Activated CD4-positive, CD25-positive, alpha-beta regulatory T cell treated with anti-CD3 and anti-CD28 coated beads, Interleukin-2, amount 50 U/mL, for 16 hours (primary cell): ENCODE data around the gene LDLRAP1.

ENCODE experiments used
- DNase-seq: peaks from one replicate; pipeline ENCODE4 v3.0.0-alpha.2; 2020; ENCODE audit warnings: low read depth, low spot score

LDLRAP1 gene

DNA sequence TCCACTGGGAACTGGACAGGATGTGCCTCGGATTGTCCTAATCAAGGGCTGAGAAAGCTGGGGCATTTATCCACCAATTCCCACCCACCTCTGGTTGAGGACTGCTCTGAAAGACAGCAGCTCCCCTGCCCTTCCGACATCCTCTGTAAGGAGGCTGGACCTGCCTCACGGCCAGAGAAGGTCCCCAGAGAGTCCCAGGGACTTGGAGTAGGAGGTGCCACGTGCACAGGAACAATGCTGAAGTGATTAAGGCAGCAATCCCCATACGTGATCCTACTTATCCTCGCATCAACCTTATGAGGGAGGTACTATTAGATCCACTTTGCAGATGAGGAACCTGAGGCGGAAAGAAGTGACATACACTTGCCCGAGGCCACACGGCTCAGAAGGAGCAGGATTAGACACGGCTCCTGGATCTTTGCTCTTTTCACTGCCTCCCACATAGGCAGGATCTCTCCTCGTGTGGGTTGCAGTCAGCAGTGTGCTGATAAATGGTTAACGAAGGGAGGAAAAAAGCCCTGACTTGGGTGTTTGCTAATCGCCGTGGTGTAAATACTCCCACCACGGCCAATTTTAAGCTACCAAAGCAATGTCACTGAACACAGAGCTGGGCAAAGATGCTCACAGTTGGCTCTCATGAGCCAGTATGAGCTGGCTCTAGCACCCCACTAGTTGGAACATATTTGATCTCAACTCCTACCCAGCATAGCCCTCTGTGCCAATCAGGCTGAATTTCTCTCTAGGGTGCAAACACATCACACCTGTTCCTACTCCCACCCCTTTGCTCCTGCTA, 18.6 kb upstream of the LDLRAP1 start:
- no peak for DNase-seq

DNA sequence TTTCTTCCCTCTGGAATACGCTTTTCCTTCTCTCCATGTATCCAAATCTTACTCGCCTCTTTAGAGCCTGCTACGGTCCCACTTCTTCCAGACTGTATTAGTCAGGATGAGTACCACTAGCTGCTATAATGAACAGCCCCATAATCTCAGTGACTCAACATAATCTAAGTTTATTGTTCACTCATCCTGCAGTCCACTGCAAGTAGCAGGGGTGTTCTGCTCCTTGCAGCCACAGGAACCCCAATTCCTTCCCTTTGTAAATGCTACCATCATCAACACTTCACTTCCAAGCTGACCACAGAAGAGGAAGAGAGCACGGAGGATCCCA, 18.1 kb upstream of the LDLRAP1 start:
- DNase-seq, result no peak

GRCh38 chr1:25526753-25527152, 16.7 kb upstream of the LDLRAP1 start:
- DNase-seq, result no peak

DNA sequence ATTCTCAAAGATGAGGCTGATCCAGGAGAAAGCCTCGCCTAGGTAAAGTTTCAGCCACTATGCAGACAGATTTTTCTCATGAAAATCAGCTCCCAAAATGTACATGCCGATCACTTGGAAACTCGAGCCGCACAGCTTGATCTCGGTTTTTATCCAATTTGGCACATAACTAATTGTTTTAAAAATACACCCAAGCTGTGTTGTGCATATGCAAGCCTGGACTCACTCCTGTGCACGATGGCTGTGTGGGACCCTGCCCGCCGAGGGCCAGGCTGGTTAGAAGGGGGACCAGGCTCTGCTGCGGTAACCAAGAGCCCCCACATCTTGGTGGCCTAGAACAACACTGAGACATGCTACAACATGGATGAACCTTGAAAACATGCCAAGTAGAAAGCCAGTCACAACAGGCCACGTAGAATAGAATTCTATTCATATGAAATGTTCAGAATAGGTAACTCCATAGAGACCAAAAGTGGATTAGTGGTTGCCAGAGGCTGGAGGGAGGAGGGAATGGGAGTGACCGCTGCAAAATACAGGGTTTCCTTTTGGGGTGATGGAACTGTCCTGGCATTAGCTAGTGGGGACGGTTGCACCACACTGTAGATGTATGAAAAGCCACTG, 16.1 kb upstream of the LDLRAP1 start:
- DNase-seq, result no peak

- DNase-seq, result no peak
Observed at GRCh38 chr1:25527946-25528595, 15.3 kb upstream of the LDLRAP1 start.

- DNase-seq, result no peak
Observed at GRCh38 chr1:25528881-25529517, 14.4 kb upstream of the LDLRAP1 start.

GRCh38 chr1:25529518-25530185, 13.8 kb upstream of the LDLRAP1 start:
- DNase-seq, result no peak

DNA sequence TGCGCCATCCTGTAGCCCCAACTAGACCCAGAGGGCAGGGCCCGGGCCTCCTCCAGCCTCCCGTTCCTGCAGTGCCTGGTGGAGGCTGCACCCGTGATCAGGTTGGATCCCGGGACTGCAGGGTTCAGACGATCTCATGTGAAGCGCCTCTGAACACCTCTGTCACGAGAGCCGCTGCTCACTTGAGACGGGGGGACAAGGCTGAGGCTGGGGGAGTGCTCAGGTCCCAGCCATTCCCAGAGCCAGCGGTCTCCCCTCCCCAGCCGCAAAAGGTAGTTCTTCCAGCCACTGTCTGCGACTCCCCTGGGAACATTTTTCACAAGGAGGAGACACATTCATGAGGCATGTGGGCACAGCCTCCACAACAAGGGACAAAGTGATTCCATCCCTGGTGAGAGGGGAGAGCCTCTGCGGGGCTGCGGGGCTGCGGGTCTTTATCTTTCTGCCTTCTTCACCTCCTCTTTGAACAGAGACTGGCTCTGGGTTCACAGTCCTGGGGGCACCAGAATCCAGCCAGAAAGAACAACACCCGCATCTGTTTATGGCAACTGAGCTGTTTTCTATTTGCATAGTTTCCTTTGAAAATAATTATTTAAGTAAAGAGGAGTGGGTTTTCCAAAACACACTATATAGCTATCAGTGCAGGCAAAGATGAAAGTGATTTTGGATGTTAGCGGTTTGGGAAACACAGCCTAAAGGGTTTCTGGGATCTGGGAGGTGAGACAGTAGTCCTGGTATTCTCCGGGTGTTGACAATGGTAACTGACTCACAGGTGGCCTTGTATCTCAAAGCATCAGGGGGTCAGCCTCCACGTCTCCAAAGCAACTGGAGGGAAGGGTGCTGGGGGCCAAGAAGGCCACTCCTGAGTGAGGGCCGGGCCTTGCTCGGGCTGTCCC, 13.0 kb upstream of the LDLRAP1 start:
- DNase-seq, result no peak

DNA sequence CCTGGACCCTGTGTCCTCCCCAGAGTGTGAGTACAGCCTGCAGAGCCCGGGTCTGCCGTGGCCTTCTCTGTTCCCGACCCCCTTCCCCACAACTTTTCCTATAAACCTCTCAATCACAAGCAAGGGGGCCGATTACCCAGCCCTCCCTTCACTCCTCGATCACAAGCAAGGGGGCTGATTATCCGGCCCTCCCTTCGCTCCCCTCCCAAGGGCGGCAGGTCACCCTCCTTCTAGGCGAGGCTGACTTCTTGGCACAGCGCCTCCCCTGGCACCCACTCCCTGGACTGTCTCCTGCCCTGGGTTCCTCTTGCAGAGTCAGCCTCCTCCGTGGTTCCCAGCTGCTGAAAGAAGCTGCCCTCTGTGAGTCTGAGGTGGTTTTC, 12.3 kb upstream of the LDLRAP1 start:
- DNase-seq, result no peak

- no peak for DNase-seq
Observed at GRCh38 chr1:25532970-25533369, 10.4 kb upstream of the LDLRAP1 start.

- no peak for DNase-seq
Observed at GRCh38 chr1:25533775-25534409, 9.5 kb upstream of the LDLRAP1 start.

DNA sequence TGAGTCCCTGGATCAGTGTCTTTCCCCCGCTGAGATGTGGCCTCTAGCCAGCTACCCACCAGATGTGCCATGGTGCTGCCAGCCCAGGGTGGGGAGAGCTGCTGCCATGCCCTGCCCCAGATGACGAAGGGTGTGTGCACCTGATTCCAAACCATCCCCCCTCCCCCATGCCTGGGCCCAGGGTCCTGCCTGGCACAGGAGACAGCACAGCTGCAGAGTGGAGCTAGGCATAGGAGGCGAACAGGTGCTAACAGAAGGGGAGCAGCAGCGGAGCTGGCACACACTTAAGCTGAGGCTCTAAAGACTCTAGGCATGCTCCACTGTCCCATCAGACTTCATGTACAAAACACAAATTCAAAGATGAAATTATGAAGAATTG, 9.0 kb upstream of the LDLRAP1 start:
- DNase-seq, result no peak

- no peak for DNase-seq
Observed at GRCh38 chr1:25536124-25536523, 7.3 kb upstream of the LDLRAP1 start.

- DNase-seq, result no peak
Observed at GRCh38 chr1:25537153-25537831, 6.1 kb upstream of the LDLRAP1 start.

DNA sequence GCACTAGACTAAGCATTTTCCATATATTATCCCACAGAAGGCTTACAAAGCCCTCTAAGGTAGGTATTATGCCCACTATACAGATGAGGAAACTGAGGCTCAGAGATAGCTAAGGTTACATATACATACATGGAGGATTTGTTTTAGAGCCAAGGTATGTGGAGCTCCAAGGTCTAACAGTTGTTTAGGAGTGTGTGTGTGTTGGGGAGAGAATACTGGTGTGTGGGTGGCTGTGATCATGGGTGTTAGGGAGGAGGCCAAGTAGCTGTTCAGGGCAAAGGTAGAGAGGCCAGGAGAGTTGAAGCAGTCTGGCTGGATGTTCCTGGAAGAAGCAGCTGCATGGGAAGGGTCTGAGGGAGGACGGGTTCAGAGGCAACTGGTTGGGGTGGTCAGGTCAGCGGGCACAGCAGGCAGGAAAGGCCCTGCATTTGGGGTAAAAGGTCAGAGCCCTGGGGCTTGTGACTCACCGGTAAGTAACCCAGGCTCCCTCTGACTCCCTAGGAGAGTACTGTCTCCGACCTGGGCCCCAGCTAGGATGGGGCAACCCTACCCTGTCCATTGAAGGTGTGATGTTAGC, 5.1 kb upstream of the LDLRAP1 start:
- DNase-seq, result no peak

DNA sequence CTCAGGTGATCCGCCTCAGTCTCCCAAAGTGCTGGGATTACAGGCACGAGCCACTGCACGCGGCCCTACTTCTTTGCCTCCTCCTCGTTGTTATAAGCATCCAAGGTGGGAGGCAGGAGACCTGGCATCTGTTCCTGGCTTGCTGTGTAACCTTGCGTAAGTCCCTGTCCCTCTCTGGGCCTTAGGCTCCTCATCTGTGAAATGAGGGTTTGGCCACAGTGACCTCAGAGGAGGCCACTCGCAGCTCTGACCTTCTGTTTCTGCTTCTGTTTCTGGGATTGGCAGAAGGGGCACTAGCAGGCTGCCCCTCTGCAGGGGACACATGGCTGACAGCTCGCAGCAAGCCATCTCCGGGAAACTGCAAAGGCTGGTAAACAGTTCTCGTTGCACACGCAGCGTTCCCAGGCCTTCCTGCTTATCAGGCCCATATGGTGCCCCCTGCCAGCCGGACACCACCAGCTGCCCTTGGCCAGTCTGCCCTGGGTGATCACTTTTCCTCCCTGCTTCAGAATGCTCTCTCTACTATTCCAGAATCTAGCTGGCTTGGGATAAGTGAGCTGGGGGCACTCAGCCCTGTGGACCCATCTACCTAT, 2.6 kb upstream of the LDLRAP1 start:
- no peak for DNase-seq

GRCh38 chr1:25541425-25541824, 2.0 kb upstream of the LDLRAP1 start:
- no peak for DNase-seq

DNA sequence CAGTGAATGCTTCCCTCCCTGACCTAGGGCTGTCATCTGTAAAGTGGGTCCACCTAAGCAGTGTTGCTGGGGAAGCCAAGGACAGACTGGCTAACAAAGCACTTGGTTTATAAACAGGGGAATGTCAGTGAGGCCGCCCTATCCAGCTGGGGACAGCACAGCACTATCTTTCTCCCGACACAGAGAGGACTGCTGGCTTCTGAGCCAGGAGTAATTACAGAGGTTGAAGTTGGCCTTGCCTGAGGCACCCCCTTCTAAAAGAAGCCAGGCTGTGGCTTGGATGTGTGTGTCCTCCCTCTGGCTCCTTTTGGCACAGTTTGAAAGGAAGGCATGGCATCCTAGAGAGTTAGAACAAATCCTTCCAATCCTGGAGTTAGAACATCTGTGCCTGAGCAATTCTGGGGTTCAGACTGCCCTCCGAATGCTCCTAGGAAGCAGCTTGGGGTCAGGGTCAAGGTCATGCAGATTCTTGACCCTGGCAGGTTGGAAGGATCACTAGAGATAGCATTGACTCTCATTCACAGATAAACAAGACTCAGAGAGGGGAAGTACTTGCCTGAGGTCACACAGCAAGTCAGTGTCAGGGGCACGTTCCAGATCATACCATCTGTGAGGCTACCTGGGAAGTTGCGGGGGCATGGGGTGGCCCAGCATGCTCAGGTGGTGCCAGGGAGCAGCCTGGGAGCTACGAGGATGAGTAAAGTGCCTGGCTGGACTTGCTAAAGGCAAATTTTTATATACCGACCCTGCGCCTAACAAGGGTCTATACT, 1.3 kb upstream of the LDLRAP1 start:
- DNase-seq, result no peak
